K562 (cell line): ENCODE results near the gene NDUFAF3. TPM values are rescaled to one million over a fixed set of nuclear protein-coding genes. Genes with fewer than 3 reads are reported as not detected.

ENCODE experiments used
- BCL6 ChIP-seq: fragments of 250-450 bp; sonication (Bioruptor Pico); IDR thresholded peaks from 2 replicates; pipeline ENCODE4 v1.4.0; 2020
- ETS2 ChIP-seq: IDR thresholded peaks from 2 replicates; pipeline ENCODE4 v1.6.1; 2016; ENCODE audit warnings: borderline replicate concordance, missing genetic modification characterization, mild to moderate bottlenecking, moderate library complexity, missing compliant biosample characterization; ENCODE audit not compliant: poor library complexity, severe bottlenecking
- HCFC1 ChIP-seq: IDR thresholded peaks from 2 replicates; pipeline ENCODE4 v1.6.1; 2012; ENCODE audit warnings: low read depth, low read length, improper control_type of control experiment
- KAT2B ChIP-seq: IDR thresholded peaks from one replicate; pipeline ENCODE4 v1.6.1; 2012; ENCODE audit warnings: low read depth, mild to moderate bottlenecking, control low read depth, inconsistent platforms, low read length, moderate library complexity
- KLF6 ChIP-seq: fragments of 250-450 bp; sonication (Bioruptor Pico); IDR thresholded peaks from 2 replicates; pipeline ENCODE4 v1.4.0; 2020; ENCODE audit warnings: mild to moderate bottlenecking, moderate library complexity, borderline replicate concordance
- NONO ChIP-seq, 2 experiments: fragments of 200-400 bp in 1 of 2; fragments of 450-650 bp in 1 of 2; formaldehyde crosslinking in 1 of 2; IDR thresholded peaks; 2 replicates each; pipeline ENCODE4 v1.6.1; 2017; ENCODE audit warnings: low read depth in 2 of 2, mild to moderate bottlenecking in 2 of 2, moderate library complexity in 2 of 2, low read length in 1 of 2
- SOX6 ChIP-seq: fragments of 450-650 bp; IDR thresholded peaks from 2 replicates; pipeline ENCODE4 v1.6.1; 2014; ENCODE audit warnings: mild to moderate bottlenecking
- TCFL5 ChIP-seq: fragments of 250-450 bp; sonication (Bioruptor Pico); conservative IDR thresholded peaks from 2 replicates; pipeline ENCODE4 v1.6.1; 2021; ENCODE audit warnings: mild to moderate bottlenecking, moderate library complexity, matching md5 sums
- TEAD2 ChIP-seq: fragments of 450-650 bp; IDR thresholded peaks from 2 replicates; pipeline ENCODE4 v1.6.1; 2016; ENCODE audit warnings: missing genetic modification characterization, control low read depth, missing compliant biosample characterization
- ZFP30 ChIP-seq: fragments of 250-450 bp; sonication (Bioruptor Pico); IDR thresholded peaks from 2 replicates; pipeline ENCODE4 v1.8.0; 2022; ENCODE audit warnings: moderate library complexity, mild to moderate bottlenecking, inconsistent platforms, borderline replicate concordance
- ZNF436 ChIP-seq: fragments of 250-450, 450-650 bp; sonication (Bioruptor Pico); formaldehyde crosslinking; IDR thresholded peaks from 2 replicates; pipeline ENCODE4 v1.7.0; 2020; ENCODE audit warnings: mild to moderate bottlenecking
- polyA plus RNA-seq, 8 experiments: library from polyadenylated mRNA; depleted of rRNA in 4 of 8; stranded (reverse) in 5 of 8; unstranded in 3 of 8; fragments of >200 nt; fragmentation: Nextera tagmentation in 2 of 8; fragmentation: Illumina TruSeq in 1 of 8; extraction: Ambion mirVana in 2 of 8; extraction: Trizol in 1 of 8; gene quantifications; 2 replicates each; pipeline versions ENCODE4 v1.2.1 to v1.2.3, GENCODE V29; 2011 to 2014; ENCODE audit warnings: inconsistent platforms in 1 of 8, missing spikeins in 1 of 8
- total RNA-seq, 7 experiments: library from RNA; depleted of rRNA in 6 of 7; stranded (reverse); fragments of >200 nt in 6 of 7; fragmentation: Illumina TruSeq in 2 of 7; extraction: Trizol in 2 of 7; gene quantifications; 2 replicates each; pipeline versions ENCODE4 v1.2.1 to v1.2.3, GENCODE V29; 2011 to 2021; ENCODE audit warnings: low replicate concordance in 1 of 7
- TF ChIP-seq, protein P1 (sequence below): IDR thresholded peaks from 2 replicates; pipeline ENCODE4 v1.6.1; 2016; ENCODE audit warnings: missing genetic modification characterization, missing compliant biosample characterization
- TF ChIP-seq, protein P2 (sequence below): fragments of 250-450 bp; sonication (Bioruptor Pico); IDR thresholded peaks from 2 replicates; pipeline ENCODE4 v1.8.0; 2021; ENCODE audit warnings: moderate library complexity, mild to moderate bottlenecking, inconsistent platforms
- TF ChIP-seq, protein P3 (sequence below), 2 experiments: fragments of 450-650 bp; conservative IDR thresholded peaks; 2 replicates each; pipeline ENCODE4 v1.6.1; 2017; ENCODE audit warnings: mild to moderate bottlenecking in 2 of 2, moderate library complexity in 2 of 2
- TF ChIP-seq, protein P4 (sequence below): fragments of 450-650 bp; IDR thresholded peaks from 2 replicates; pipeline ENCODE4 v1.6.1; 2018; ENCODE audit warnings: mild to moderate bottlenecking, low read depth; ENCODE audit not compliant: partially characterized antibody
- TF ChIP-seq, protein P5 (sequence below): sonication (generic); formaldehyde crosslinking; IDR thresholded peaks from 2 replicates; pipeline ENCODE4 v1.8.1; 2023; ENCODE audit warnings: missing genetic modification reagents, mild to moderate bottlenecking, borderline replicate concordance

NDUFAF3 gene
- total and polyA plus RNA-seq, 9 of the 15 experiments (the other 6 are each of a cell fraction or from before 2014, with no cell fraction given), result 17.0 to 127 (median 36.3) TPM

DNA sequence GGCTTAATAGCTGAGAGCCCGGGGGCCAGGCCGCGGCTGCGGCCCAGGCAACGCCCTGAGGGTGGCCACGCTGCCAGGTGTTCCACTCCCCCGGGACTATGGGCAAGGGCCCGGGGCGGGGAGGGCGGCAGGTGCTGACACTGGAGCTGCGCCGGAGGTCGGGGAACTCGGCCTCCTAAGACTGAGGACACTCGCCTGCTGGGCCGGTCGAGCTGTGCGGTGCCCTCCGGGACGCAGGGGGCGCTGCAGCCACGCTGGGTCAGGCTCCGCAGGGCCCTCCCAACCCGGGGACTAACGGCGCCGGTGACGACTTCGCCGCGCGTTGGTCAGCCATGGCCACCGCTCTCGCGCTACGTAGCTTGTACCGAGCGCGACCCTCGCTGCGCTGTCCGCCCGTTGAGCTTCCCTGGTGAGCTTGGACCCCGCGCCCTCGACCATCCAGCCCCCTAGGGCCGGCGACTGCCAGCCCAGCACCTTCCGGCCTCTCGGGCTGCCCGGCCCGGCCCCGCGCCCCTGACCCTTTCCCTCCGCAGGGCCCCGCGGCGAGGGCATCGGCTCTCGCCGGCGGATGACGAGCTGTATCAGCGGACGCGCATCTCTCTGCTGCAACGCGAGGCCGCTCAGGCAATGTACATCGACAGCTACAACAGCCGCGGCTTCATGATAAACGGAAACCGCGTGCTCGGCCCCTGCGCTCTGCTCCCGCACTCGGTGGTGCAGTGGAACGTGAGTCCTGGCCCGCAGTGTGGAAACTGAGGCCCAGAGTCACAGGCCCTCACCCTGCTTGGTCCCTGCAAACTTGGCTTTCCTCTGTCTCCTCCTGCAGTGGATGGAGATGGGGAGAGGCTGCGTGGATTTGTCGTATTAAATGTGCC is at the start of gene NDUFAF3 (continued):
- TF ChIP-seq, protein P1, sequence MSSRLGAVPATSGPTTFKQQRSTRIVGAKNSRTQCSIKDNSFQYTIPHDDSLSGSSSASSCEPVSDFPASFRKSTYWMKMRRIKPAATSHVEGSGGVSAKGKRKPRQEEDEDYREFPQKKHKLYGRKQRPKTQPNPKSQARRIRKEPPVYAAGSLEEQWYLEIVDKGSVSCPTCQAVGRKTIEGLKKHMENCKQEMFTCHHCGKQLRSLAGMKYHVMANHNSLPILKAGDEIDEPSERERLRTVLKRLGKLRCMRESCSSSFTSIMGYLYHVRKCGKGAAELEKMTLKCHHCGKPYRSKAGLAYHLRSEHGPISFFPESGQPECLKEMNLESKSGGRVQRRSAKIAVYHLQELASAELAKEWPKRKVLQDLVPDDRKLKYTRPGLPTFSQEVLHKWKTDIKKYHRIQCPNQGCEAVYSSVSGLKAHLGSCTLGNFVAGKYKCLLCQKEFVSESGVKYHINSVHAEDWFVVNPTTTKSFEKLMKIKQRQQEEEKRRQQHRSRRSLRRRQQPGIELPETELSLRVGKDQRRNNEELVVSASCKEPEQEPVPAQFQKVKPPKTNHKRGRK, result no peak
- TF ChIP-seq, protein P2, sequence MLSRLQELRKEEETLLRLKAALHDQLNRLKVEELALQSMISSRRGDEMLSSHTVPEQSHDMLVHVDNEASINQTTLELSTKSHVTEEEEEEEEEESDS (CRISPR knock-in tag), result no peak
- TF ChIP-seq TCFL5 (CRISPR knock-in tag) (no peak), ETS2 (tag) (no peak), HCFC1 (peak; percentile 77), ZFP30 (no peak), BCL6 (no peak), SOX6 (peak; percentile 16; the same call in 1 of the 2 replicates), TEAD2 (tag) (no peak), KAT2B (no peak), KLF6 (CRISPR knock-in tag) (peak; percentile 54; the same call in 1 of the 2 replicates), ZNF436 (CRISPR knock-in tag) (no peak), NONO (IDR thresholded peaks at IDR 0.05; ENCODE audit: low read depth in 2 of 2, low read length in 1 of 2) (peak in 1 of 2 experiments; percentile 71; a peak in 3 of 4 replicates)
- TF ChIP-seq, protein P3, sequence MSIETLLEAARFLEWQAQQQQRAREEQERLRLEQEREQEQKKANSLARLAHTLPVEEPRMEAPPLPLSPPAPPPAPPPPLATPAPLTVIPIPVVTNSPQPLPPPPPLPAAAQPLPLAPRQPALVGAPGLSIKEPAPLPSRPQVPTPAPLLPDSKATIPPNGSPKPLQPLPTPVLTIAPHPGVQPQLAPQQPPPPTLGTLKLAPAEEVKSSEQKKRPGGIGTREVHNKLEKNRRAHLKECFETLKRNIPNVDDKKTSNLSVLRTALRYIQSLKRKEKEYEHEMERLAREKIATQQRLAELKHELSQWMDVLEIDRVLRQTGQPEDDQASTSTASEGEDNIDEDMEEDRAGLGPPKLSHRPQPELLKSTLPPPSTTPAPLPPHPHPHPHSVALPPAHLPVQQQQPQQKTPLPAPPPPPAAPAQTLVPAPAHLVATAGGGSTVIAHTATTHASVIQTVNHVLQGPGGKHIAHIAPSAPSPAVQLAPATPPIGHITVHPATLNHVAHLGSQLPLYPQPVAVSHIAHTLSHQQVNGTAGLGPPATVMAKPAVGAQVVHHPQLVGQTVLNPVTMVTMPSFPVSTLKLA (conservative IDR thresholded peaks at IDR 0.05), result peak in 1 of 2 experiments; percentile 30; a peak in 2 of 4 replicates
- TF ChIP-seq, protein P4, sequence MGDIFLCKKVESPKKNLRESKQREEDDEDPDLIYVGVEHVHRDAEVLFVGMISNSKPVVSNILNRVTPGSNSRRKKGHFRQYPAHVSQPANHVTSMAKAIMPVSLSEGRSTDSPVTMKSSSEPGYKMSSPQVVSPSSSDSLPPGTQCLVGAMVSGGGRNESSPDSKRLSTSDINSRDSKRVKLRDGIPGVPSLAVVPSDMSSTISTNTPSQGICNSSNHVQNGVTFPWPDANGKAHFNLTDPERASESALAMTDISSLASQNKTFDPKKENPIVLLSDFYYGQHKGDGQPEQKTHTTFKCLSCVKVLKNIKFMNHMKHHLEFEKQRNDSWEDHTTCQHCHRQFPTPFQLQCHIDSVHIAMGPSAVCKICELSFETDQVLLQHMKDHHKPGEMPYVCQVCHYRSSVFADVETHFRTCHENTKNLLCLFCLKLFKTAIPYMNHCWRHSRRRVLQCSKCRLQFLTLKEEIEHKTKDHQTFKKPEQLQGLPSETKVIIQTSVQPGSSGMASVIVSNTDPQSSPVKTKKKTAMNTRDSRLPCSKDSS, result no peak
- TF ChIP-seq, protein P5, sequence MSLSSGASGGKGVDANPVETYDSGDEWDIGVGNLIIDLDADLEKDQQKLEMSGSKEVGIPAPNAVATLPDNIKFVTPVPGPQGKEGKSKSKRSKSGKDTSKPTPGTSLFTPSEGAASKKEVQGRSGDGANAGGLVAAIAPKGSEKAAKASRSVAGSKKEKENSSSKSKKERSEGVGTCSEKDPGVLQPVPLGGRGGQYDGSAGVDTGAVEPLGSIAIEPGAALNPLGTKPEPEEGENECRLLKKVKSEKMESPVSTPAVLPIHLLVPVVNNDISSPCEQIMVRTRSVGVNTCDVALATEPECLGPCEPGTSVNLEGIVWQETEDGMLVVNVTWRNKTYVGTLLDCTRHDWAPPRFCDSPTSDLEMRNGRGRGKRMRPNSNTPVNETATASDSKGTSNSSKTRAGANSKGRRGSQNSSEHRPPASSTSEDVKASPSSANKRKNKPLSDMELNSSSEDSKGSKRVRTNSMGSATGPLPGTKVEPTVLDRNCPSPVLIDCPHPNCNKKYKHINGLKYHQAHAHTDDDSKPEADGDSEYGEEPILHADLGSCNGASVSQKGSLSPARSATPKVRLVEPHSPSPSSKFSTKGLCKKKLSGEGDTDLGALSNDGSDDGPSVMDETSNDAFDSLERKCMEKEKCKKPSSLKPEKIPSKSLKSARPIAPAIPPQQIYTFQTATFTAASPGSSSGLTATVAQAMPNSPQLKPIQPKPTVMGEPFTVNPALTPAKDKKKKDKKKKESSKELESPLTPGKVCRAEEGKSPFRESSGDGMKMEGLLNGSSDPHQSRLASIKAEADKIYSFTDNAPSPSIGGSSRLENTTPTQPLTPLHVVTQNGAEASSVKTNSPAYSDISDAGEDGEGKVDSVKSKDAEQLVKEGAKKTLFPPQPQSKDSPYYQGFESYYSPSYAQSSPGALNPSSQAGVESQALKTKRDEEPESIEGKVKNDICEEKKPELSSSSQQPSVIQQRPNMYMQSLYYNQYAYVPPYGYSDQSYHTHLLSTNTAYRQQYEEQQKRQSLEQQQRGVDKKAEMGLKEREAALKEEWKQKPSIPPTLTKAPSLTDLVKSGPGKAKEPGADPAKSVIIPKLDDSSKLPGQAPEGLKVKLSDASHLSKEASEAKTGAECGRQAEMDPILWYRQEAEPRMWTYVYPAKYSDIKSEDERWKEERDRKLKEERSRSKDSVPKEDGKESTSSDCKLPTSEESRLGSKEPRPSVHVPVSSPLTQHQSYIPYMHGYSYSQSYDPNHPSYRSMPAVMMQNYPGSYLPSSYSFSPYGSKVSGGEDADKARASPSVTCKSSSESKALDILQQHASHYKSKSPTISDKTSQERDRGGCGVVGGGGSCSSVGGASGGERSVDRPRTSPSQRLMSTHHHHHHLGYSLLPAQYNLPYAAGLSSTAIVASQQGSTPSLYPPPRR (CRISPR knock-in tag), result no peak
